HG02759 (cell line): ENCODE measurements around the gene UNC50.

ENCODE experiments used
- ATAC-seq: cut with Tn5 transposase; IDR thresholded peaks from one replicate; pipeline ENCODE4 v1.9.1; 2021; ENCODE audit warnings: mild to moderate bottlenecking, moderate library complexity; ENCODE audit not compliant: unreplicated experiment

Gene UNC50, protein sequence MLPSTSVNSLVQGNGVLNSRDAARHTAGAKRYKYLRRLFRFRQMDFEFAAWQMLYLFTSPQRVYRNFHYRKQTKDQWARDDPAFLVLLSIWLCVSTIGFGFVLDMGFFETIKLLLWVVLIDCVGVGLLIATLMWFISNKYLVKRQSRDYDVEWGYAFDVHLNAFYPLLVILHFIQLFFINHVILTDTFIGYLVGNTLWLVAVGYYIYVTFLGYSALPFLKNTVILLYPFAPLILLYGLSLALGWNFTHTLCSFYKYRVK

DNA sequence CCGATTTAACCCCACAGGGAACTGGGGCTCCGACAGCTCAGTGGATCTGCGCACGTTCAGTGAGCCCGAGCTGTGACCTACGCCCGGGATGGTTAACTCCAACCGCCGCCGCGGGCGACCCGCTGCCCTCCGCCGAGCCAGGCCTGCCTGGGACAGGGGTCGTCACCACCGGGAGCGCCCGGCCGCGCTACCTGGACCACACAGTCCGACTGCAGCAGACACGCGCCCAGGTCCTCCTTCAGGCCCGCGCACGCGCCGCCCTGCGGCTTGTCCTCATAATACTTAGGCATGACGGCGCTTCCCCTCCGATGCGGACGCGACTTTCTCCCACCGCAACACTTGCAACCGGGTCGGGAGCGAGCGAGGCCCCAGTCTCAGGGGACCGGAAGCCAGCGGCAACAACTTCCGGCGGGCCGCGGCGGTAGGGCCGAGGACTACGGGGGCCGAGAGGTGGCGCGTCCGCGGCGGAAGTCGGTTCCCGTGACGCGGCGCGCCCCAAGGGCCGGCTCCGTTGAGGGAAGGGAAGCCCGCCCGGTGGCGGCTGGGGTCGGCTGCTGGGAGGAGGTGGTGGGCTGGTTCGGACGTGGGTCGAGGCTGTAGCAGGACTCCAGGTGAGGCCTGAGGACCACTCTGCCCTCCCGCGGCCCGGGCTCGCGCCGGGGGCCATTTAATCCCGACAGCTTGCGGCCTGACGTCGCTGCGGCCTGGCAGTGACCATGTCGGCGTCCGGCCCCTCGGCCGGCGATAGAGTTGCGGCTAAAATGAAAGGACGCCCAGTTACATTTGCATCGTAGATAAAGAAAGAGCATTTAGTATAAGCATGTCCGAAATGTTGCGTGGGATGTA is at the start of gene UNC50, which contains the start of gene COA5:
Gene UNC50, plus strand, starts transcription at position 474 of the 846 bp plus-strand sequence. CDS start 1,171 bp downstream, outside the sequence.
Gene COA5, minus strand, starts transcription at position 397 of the 846 bp plus-strand sequence. Its CDS starts 107 bp downstream, at position 290.
- peak; percentile 92 for ATAC-seq

DNA sequence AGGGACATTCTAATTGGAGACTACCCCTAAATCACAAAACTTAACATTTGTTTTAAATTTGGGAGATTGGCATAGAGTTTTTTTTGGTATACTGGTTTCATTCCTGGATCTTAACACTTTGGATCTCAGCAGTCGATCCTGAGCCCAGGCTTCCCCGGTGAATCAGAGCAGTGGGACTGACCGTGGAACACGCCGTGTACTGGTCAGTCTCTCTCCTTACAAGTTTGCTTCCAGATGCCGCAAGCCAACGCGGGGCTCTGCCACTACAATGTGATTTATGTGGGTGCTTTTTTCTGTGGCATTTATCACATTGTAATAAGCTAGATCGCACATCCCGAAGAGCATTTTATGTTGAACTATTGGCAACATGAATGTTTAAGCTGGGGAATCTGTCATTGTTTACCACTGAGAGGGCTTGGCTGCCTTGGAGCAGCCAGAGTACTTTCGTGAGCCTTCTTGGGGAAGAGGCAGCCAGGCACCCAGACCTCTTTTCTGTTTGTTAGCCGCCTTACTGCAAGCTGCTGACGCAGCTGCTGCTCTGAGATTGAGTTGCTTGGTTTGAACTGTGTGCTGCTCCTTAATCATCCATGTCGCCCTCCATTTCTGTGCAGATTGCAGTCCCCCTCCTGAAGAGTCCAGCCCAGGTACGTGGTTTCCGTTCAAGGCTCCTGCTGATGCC is 49.4 kb upstream of the UNC50 start:
- ATAC-seq, result no peak

DNA sequence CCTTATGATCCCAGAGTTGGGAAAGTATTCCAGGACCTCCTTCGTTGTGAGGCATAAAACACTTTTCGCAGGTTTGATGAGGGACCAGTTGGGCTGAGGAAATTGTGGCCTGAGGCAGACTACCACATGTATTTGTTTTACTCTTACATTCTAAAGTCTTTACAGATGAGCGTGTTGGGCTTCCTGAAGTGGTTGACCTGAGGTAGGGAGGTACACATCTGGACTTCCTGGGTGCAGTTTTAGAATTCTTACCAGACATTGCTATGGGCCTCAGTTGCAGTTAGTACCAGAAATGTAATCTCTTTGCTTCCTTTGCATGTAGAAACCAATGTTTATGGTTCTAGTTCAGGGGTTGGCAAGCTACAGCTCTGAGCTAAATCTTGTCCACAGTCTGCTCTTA is 48.8 kb upstream of the UNC50 start:
- ATAC-seq, result no peak

DNA sequence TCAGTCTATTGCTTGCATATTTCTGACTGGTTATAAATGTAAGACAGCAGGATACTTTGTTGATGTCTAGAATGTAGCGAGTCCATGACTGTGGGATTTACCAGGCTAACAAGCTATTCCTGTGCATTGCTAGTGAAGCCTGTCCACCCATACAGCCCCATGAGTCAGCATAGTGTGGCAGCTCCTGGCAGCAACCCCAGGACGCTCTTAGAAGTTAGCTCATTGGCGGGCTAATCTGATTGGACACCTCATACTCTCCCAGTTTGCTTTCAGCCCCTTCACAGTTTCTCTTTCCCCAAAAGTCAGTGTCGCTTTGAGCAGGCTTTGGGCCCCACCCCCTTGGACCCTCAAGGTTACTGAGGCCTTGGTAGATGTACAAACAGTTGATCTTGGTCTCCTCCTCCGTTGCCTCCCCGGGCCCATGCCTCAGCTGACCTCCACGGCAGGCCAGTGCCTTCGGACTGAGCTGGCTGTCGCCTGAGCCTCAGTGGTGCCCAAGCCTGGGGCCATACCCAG is 48.1 kb upstream of the UNC50 start:
- ATAC-seq, result no peak

DNA sequence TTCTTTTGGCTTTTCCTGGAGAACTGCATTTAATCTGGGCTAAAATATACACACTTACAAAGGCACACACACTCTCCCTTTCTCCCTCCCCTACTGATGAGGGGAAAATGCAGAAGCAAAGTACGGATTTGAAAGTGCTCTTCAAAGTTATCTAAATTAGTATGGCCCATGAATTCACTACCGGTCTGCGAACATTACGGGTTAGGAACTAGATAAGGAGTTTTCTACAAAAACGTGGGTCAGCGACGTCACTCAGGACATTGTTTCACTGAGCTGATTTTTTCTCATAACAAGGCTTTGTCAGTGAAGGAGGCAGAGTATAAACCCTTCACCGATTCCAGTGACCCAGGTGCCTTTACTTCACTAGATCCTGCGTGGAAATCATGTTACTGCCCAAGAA is 47.4 kb upstream of the UNC50 start:
- ATAC-seq, result no peak

DNA sequence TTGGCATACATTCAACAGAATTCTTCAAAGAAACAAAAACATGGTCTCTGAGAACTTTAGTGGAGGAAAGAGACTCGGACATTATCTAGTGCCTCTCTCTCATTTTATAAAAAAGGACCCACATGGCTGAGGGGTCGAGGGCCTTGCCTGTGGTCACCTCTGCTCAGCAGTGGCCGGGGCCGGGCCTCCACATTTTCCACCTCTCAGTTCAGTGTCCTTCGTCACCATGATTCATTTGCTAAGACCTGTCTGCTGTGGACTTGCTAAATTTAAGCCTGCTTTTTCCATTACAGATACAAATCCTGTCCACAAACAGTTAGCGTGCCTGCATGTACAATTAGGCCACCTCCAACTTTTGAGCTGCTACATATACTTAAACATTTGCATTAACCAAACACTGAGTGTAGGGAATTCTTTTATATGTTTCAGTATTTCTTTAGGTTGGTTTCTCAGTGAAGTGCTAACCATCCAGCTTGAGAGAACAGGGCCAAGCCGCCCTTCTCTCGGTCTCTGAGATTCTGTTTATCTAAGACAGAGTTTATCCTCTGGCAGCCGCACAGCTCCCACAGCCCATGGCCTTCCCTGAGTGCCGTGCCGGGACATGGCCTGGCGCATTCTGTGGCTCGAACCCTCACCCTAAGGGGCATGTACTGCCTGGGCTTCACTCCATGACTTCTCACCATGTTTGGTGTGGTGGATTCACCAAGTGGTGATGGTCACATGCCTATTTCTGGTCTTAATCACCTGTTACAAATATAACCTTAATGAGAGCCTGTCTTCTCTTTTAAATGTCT is 46.3 kb upstream of the UNC50 start:
- ATAC-seq, result no peak

DNA sequence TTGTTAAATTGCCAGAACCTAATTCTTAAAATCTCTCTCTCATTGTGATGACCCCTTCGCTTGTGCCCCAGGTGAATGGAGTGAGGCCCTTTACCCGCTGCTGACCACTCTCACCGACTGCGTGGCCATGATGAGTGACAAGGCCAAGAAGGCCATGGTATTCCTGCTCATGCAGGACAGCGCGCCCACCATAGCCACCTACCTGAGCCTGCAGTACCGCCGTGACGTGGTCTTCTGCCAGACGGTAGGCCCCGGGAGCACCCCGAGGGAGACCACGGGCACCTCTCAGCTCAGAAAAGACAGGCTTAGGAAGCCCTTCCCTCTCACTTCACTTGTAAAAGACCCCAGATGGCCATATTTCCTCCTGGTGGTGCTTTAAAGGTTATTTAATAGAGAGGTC is 45.0 kb upstream of the UNC50 start:
- no peak for ATAC-seq

DNA sequence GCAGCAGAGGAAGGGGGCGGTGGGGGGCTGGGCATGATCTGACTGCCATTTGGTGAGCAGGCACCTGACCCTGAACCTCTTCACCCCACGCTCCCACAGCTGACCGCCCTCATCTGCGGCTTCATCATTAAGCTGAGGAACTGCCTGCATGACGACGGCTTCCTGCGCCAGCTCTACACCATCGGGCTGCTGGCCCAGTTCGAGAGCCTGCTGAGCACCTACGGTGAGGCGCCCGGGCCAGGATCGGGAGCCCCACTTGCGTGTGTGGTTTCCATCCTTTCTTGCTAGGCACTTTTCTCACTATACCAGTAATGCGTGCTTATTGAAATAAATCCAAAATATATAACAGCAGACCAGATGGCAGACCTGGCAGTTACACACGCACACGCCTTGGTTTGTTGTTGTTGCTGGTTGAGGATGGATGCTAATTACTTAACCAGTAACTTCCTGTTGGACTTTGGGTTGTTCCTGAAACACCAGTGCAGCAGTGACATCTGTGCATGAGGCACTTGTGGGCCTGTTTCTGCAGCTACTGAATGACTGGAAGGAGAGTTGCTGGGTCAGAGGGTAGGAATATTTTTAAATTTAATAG is 43.8 kb upstream of the UNC50 start:
- no peak for ATAC-seq

DNA sequence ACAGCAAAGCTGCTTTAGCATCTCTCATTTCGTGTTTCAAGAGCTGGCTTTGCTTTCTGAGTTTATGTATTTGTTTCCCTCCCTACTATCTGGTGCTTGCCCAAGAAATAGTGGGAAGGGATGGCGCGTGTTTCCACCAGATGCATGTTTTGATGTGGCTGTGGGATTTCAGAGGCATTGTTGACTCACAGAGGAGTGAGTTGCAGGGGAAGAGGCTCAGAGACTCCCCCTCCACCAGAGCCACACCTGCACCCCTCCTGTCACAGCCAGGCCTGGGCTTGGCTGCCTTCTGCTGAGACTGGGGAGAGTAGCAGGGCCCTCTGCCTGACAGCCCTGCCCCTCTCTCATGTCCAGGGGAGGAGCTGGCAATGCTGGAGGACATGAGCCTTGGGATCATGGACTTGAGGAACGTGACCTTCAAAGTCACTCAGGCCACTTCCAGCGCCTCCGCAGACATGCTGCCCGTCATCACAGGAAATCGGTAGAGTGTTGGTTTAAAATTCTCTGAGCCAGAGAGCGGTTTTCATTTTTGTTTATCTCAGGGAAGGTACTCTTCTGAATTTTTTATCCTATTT is 43.0 kb upstream of the UNC50 start:
- no peak for ATAC-seq

DNA sequence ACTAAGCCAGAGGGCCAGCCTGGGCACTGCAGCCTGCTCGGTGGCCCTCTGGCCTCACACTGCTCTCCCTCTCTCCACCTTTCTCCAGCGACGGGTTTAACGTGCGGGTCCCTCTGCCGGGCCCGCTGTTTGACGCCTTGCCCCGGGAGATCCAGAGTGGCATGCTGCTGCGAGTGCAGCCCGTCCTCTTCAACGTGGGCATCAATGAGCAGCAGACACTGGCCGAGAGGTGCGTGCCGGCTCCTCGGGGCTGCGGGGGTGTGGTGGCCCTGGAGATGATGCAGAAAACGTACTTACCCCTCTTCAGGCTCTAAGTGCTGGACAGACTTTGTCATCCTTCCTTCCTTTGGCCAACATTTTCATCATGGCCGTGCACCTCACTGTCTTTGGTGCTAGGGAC is 42.4 kb upstream of the UNC50 start:
- no peak for ATAC-seq

DNA sequence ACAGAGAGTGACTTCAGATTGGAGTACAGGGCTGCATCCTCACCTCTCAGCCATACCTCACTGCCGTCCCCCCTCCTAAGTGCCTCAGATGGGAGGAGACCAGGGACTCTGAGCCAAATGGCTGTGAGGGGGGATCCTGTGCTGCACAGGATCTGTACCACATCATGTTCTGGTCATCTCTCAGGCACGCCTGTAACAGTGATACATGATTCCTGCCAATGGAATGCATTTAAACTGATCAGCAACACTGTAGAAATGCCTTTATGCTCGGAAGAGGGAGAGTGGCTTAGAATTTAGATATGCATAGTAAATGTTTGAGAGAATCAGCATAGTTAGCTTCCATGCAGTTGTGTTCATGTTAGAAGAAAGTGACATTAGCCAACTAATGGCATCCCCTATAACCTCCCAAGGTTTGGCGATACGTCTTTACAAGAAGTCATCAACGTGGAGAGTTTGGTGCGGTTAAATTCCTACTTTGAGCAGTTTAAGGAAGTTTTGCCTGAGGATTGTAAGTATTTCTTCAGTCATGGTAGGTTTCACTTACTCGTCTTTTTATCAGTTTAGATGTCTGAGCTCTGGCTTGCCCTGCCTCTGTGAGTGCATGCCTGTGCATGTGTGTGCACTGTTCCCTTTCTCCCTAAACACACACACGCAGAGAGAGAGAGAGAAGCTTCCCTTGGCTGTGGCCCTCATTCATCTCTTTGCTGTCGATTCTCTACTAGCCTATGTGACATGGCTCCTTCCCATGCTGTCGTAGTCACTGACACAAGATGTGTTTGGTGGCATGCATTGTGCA is 40.0 kb upstream of the UNC50 start:
- ATAC-seq, result no peak

DNA sequence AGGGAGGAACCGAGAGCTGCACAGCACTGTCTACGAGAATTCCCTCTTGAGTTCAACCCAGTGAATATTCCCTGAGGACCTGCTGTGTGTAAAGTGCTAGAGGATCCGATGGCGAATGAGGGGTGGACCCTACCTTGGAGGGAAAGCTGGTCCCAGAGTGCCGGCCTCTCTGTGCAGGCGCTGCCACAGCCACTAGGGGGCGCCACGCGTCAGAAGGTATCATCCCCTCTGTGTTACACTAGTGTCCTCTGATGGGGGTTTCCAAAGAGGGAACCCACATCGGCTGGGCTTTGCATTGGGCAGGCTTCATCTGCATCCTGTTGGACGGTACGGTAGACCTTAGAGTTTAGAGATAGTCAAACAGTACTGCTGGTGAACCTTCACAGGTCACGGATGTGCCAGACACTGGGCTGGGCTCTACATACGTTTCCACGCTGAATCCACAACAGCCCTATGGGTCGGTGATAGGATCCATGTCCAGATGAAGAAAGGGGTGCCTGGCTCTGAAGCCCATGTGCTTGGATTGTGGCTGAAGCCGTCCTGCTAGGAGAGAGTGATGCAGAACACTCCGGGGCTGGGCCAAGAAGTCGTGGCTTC is 39.1 kb upstream of the UNC50 start:
- ATAC-seq, result peak; percentile 56

DNA sequence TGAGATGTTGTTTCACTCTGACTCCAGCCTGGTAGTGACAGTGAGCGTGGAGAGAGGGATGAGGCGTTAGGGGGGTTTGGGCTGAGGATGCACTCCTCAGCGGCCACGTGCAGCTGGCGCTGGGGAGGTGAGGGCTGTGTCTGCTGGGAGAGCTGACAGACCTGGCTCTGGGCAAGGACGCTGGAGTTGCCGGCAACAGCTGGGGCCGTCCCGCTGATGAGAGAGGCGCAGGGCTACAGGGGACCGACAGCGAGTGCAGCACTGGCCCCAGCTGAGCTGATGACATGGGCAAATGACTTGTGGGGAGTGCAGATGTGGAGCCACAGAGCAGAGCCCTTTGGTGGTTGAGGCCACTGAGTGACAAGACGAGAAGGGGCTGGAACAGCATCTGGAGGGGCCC is 38.5 kb upstream of the UNC50 start:
- no peak for ATAC-seq

DNA sequence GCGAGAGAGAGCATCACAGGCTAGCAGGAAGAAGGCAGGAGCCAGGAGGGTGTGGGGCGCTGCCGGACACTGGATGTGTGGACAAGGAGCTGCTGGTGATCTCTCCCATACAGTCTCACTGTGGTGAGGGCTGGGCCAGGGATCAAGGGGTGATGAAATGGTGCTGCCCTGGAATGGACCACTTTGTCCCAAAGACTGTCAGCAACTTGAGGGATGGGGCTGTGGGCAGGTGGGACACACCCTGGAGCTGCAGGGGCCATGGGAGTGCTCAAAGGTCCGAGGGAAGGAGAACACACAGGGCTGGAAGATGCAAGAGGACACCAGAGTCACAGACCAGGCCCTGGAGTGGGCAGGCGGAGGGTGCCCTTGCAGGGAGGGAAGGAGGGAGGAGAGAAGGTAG is 38.0 kb upstream of the UNC50 start:
- ATAC-seq, result no peak

DNA sequence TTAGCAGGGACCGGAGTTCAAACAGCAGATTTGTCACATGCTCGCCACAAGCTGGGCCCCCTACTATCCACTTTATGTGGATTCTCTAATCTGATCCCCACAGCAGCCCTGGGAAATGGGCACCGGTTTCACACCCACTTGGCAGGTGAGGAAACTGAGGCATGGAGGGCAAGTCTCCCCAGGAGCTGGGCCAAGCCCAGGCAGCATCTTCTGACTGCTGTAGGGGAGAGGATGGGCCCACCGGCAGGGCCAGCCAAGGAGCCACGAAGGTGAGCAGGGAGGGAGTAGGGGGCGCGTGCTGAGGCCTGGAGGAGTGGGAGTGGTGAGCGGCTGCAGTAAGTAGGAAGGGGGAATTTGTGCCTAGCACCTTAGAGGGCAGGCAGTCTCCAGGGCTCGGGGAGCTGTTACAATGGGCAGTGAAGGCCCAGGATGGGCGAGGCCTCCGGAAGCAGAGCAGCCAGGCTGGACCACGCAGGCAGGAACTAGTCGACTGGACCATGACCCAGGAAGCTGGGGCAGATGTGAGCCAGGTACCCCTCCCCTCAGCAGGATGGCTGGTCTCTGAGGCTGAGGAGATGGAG is 37.2 kb upstream of the UNC50 start:
- ATAC-seq, result no peak

DNA sequence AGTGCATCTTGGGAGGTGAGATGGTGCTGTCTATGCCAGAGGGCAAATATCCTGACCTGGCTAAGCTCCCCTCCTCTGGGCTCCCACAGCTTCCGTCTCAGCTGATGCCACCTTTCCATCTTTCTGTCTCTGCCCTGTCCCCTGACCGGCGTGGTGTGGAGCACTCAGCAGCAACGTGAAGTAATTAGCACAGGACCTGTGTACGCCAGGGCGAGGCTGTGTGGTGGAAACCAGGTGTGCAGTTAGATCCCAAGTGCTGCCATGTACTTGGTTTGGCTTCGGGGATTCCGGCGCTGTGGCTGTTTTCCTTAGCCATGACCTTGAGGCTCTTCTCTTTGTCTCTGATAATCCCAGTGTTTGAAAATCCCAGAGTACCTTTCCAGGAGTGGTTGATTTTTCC is 36.6 kb upstream of the UNC50 start:
- ATAC-seq, result no peak

DNA sequence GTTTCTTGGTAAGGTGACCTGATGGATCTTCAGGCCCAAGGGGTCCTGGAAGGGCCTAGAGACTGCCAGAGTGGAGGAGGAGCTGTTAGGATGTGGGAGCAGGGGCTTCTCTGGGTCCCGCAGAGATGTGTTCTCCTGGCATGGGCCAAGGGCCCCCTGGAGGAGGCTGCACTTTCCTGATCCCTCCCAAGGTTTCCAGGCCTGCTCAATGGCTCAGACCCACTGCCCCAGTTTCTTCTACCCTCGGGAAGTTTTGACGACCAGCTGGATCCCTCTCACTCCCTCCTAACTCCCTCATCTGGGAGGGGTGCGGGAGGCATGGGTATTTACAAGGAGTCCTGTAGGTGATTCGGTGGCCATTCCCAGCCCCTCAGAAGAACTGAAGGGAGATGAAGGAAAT is 36.2 kb upstream of the UNC50 start:
- ATAC-seq, result no peak

DNA sequence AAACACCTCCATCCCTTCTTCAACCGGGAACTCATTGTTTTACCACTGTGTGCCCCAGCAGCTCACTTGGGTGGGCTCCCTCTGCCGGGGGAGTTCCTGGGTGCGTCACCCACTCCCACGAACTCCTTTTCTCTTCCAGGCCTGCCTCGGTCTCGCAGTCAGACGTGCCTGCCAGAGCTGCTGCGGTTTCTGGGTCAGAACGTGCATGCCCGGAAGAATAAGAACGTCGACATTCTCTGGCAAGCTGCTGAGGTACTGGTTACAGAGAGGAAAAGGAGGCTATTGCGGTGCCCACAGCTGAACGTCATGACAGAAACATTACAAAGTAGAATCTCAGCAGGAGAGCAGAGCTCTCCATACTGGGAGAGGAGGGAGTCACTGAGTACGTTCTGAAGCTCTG is 35.7 kb upstream of the UNC50 start:
- ATAC-seq, result no peak
